IMR-90 (cell line): ENCODE results near the gene OR9A2. TPM values are rescaled to one million over a fixed set of nuclear protein-coding genes. Genes with fewer than 3 reads are reported as not detected.

Source experiments
- ATAC-seq: fragments of 200-7000 bp; cut with Tn5 transposase; 2 replicates; pipeline ENCODE4 v1.9.1; 2020; ENCODE audit warnings: low read depth, mild to moderate bottlenecking, moderate library complexity
- BruUV-seq: library from RNA; stranded (reverse); fragments of 400-500 nt; replicated peaks from 2 replicates; lab custom pipeline; 2021; lab: Mats Ljungman, UMichigan
- CTCF ChIA-PET: fragments of 300-600 bp; formaldehyde crosslinking; extraction: SDS; loops from one replicate; lab custom pipeline; 2021; ENCODE audit warnings: antibody characterized with exemption; lab: Yijun Ruan, JAX
- POLR2A ChIA-PET: fragments of 300-600 bp; sonication (Branson Sonifier 250); formaldehyde crosslinking; loops from one replicate; lab custom pipeline; 2022; ENCODE audit warnings: antibody characterized with exemption; ENCODE audit not compliant: unreplicated experiment; lab: Charles Lee
- DNase-seq: peaks from one replicate; pipeline ENCODE4 v3.0.0; 2013
- H2AFZ ChIP-seq: replicated peaks from 2 replicates; pipeline ENCODE3; 2013; ENCODE audit warnings: low read length, mild to moderate bottlenecking; ENCODE audit not compliant: poor library complexity
- H2AK5ac ChIP-seq: 2 replicates; pipeline ENCODE4 v1.6.1; 2013; ENCODE audit warnings: low read depth, low read length, inconsistent platforms
- H2AK9ac ChIP-seq: replicated peaks from 2 replicates; pipeline ENCODE3; 2013; ENCODE audit warnings: mild to moderate bottlenecking, low read depth, low read length, moderate library complexity; ENCODE audit not compliant: poor library complexity
- H2BK120ac ChIP-seq: 2 replicates; pipeline ENCODE4 v1.6.1; 2013; ENCODE audit warnings: low read depth, low read length, inconsistent platforms
- H2BK15ac ChIP-seq: 3 replicates; pipeline ENCODE4 v1.6.1; 2013; ENCODE audit warnings: low read depth, low read length, inconsistent platforms
- H2BK20ac ChIP-seq: 2 replicates; pipeline ENCODE4 v1.6.1; 2013; ENCODE audit warnings: low read depth, mild to moderate bottlenecking, inconsistent platforms, low read length, moderate library complexity
- H2BK5ac ChIP-seq: 2 replicates; pipeline ENCODE4 v1.6.1; 2013; ENCODE audit warnings: mild to moderate bottlenecking, low read depth, low read length, inconsistent platforms; ENCODE audit not compliant: poor library complexity, severe bottlenecking
- H3K14ac ChIP-seq: replicated peaks from 2 replicates; pipeline ENCODE4 v1.6.1; 2013; ENCODE audit warnings: low read depth, low read length, inconsistent platforms
- H3K18ac ChIP-seq: 2 replicates; pipeline ENCODE4 v1.6.1; 2013; ENCODE audit warnings: low read depth, low read length, control low read depth
- H3K23ac ChIP-seq: 2 replicates; pipeline ENCODE4 v1.6.1; 2013; ENCODE audit warnings: low read depth, low read length, inconsistent platforms
- H3K27ac ChIP-seq: 2 replicates; pipeline ENCODE4 v1.5.1; 2013; ENCODE audit warnings: mild to moderate bottlenecking, control low read depth, low read length; ENCODE audit not compliant: insufficient read depth
- H3K27me3 ChIP-seq: 2 replicates; pipeline ENCODE4 v1.6.1; 2013; ENCODE audit warnings: low read length; ENCODE audit not compliant: control insufficient read depth, insufficient read depth
- H3K36me3 ChIP-seq: 2 replicates; pipeline ENCODE4 v1.6.1; 2013; ENCODE audit warnings: low read length, mixed read lengths; ENCODE audit not compliant: control insufficient read depth, insufficient read depth
- H3K4ac ChIP-seq: 2 replicates; pipeline ENCODE4 v1.6.1; 2013; ENCODE audit warnings: low read depth, low read length, inconsistent platforms
- H3K4me1 ChIP-seq: 2 replicates; pipeline ENCODE4 v1.6.1; 2013; ENCODE audit warnings: low read length, mixed read lengths; ENCODE audit not compliant: control insufficient read depth, insufficient read depth
- H3K4me2 ChIP-seq: 2 replicates; pipeline ENCODE4 v1.6.1; 2013; ENCODE audit warnings: low read depth, mild to moderate bottlenecking, control low read depth, low read length, moderate library complexity
- H3K4me3 ChIP-seq: 2 replicates; pipeline ENCODE4 v1.5.1; 2013; ENCODE audit warnings: low read depth, mild to moderate bottlenecking, control low read depth, low read length, moderate library complexity; ENCODE audit not compliant: insufficient read depth
- H3K56ac ChIP-seq: 2 replicates; pipeline ENCODE4 v1.6.1; 2013; ENCODE audit warnings: low read length, inconsistent platforms; ENCODE audit not compliant: insufficient read depth; ENCODE audit errors: extremely low read depth
- H3K79me1 ChIP-seq, 2 experiments: 2 replicates each; pipeline ENCODE4 v1.6.1; 2013; ENCODE audit warnings: low read length in 2 of 2, inconsistent platforms in 1 of 2, low read depth in 1 of 2
- H3K9ac ChIP-seq: 2 replicates; pipeline ENCODE4 v1.6.1; 2013; ENCODE audit warnings: low read depth, low read length, control low read depth
- H3K9me1 ChIP-seq: 2 replicates; pipeline ENCODE4 v1.6.1; 2013; ENCODE audit warnings: low read length, inconsistent platforms; ENCODE audit not compliant: insufficient read depth
- H3K9me3 ChIP-seq: 2 replicates; pipeline ENCODE4 v1.6.1; 2013; ENCODE audit warnings: low read length; ENCODE audit not compliant: control insufficient read depth, insufficient read depth
- H4K20me1 ChIP-seq: 2 replicates; pipeline ENCODE4 v1.6.1; 2013; ENCODE audit warnings: low read length, inconsistent platforms; ENCODE audit not compliant: insufficient read depth
- H4K5ac ChIP-seq: 2 replicates; pipeline ENCODE4 v1.6.1; 2013; ENCODE audit warnings: mild to moderate bottlenecking, low read depth, low read length, control low read depth
- H4K8ac ChIP-seq, 2 experiments: 2 replicates each; pipeline ENCODE4 v1.6.1; 2013; ENCODE audit warnings: low read depth in 2 of 2, low read length in 2 of 2, control low read depth in 1 of 2, inconsistent platforms in 1 of 2
- H4K91ac ChIP-seq: 2 replicates; pipeline ENCODE4 v1.6.1; 2013; ENCODE audit warnings: low read depth, low read length, inconsistent platforms; ENCODE audit not compliant: insufficient read depth
- BHLHE40 ChIP-seq: fragments of 150-350 bp; IDR thresholded peaks from 2 replicates; pipeline ENCODE4 v1.6.1; 2016; ENCODE audit warnings: mild to moderate bottlenecking, low read depth, low read length
- CEBPB ChIP-seq: IDR thresholded peaks from 2 replicates; pipeline ENCODE4 v1.6.1; 2012; ENCODE audit warnings: low read depth, low read length, improper control_type of control experiment
- CHD1 ChIP-seq: IDR thresholded peaks from 2 replicates; pipeline ENCODE4 v1.6.1; 2012; ENCODE audit warnings: low read depth, low read length, improper control_type of control experiment
- ELK1 ChIP-seq: fragments of 150-350 bp; IDR thresholded peaks from 2 replicates; pipeline ENCODE4 v1.6.1; 2016; ENCODE audit warnings: low read depth, mild to moderate bottlenecking, low read length, moderate library complexity, borderline replicate concordance
- FOS ChIP-seq: fragments of 150-350 bp; IDR thresholded peaks from 2 replicates; pipeline ENCODE4 v1.6.1; 2016; ENCODE audit warnings: low read depth, low read length
- MAFK ChIP-seq: IDR thresholded peaks from 2 replicates; pipeline ENCODE4 v1.6.1; 2012; ENCODE audit warnings: low read depth, low read length, improper control_type of control experiment
- MAZ ChIP-seq: IDR thresholded peaks from 2 replicates; pipeline ENCODE4 v1.6.1; 2012; ENCODE audit warnings: low read depth, mild to moderate bottlenecking, low read length, improper control_type of control experiment, moderate library complexity, borderline replicate concordance
- NFE2L2 ChIP-seq: fragments of 150-350 bp; IDR thresholded peaks from 2 replicates; pipeline ENCODE4 v1.6.1; 2016; ENCODE audit warnings: low read depth, mild to moderate bottlenecking, low read length
- RAD21 ChIP-seq: IDR thresholded peaks from 2 replicates; pipeline ENCODE4 v1.6.1; 2012; ENCODE audit warnings: low read length, improper control_type of control experiment
- RFX5 ChIP-seq: IDR thresholded peaks from 2 replicates; pipeline ENCODE4 v1.8.0; 2012; ENCODE audit warnings: low read depth, mild to moderate bottlenecking, low read length, moderate library complexity
- SMC3 ChIP-seq: fragments of 150-350 bp; IDR thresholded peaks from 2 replicates; pipeline ENCODE4 v1.6.1; 2016; ENCODE audit warnings: low read depth, mild to moderate bottlenecking, antibody characterized with exemption, low read length, moderate library complexity
- WGBS, 2 experiments: methylation state at CpG; one replicate each; pipeline versions ENCODE4 v1.1.5 to v1.1.7; 2013; ENCODE audit warnings: missing lambda C conversion rate in 2 of 2; ENCODE audit not compliant: insufficient read length in 1 of 2; ENCODE audit errors: extremely low coverage in 2 of 2; 5-methylcytosine and 5-hydroxymethylcytosine counted together
- dilution Hi-C: fragments of 300-500 bp; cut with HindIII; formaldehyde crosslinking; loops from one replicate; pipeline ENCODE4 v1.14.3; 2018; ENCODE audit warnings: low sequenced_read_pairs; ENCODE audit not compliant: unreplicated experiment
- in situ Hi-C: fragments of 300-500 bp; cut with MboI; formaldehyde crosslinking; loops from 3 replicates; pipeline ENCODE4 v1.14.3; 2019; ENCODE audit warnings: low sequenced_read_pairs, inconsistent platforms, mixed read lengths
- intact Hi-C: fragments of 100-400 bp; cut with micrococcal nuclease; formaldehyde crosslinking; loops from 2 replicates; pipeline ENCODE4 v1.10.0; 2022
- polyA plus RNA-seq, 3 experiments: library from polyadenylated mRNA; depleted of rRNA; stranded (reverse); fragments of >200 nt; gene quantifications; 2 replicates each; pipeline ENCODE4 v1.2.3, GENCODE V29; 2012; ENCODE audit warnings: low replicate concordance in 1 of 3
- total RNA-seq: library from RNA; depleted of rRNA; stranded (reverse); fragments of >200 nt; gene quantifications from 2 replicates; pipeline ENCODE4 v1.2.3, GENCODE V29; 2012

The OR9A2 gene
- total and polyA plus RNA-seq, 2 of the 4 experiments (the other 2 are of a cell fraction), result not detected

- Histone ChIP-seq H3K23ac (no peak overlapping the region), H3K4ac (no peak overlapping the region), H3K56ac (no peak overlapping the region), H3K27ac (no peak overlapping the region), H2AK5ac (no peak overlapping the region), H3K79me1 (no peaks in the 10 kb centered on the region), H3K9ac (no peak overlapping the region), H3K4me1 (no peaks in the 10 kb centered on the region), H4K91ac (no peak overlapping the region), H3K4me2 (no peak overlapping the region), H3K9me3 (peaks cover 21% of the 10 kb centered on the region), H4K20me1 (no peaks in the 10 kb centered on the region), H2AK9ac (no peak overlapping the region), H3K27me3 (no peaks in the 10 kb centered on the region), H4K8ac (no peak overlapping the region), H2BK120ac (no peak overlapping the region), H3K9me1 (no peaks in the 10 kb centered on the region), H2BK5ac (no peak overlapping the region), H3K18ac (no peak overlapping the region), H4K5ac (no peak overlapping the region), H2BK15ac (no peak overlapping the region), H3K14ac (no peak overlapping the region), H3K36me3 (no peaks in the 10 kb centered on the region), H2BK20ac (no peak overlapping the region), H3K4me3 (no peak overlapping the region), H2AFZ (no peak overlapping the region)
- ChIA-PET CTCF (no interaction called here), POLR2A (no interaction called here)
- BruUV-seq, result no TSS peak
- ATAC-seq, result no peak
- no peak for TF ChIP-seq ELK1
- no peak for TF ChIP-seq CEBPB
- TF ChIP-seq RFX5, result no peak
- TF ChIP-seq FOS, result no peak
- no peak for TF ChIP-seq MAFK
- TF ChIP-seq MAZ, result no peak
- no peak for TF ChIP-seq BHLHE40
- TF ChIP-seq CHD1, result no peak
- no peak for TF ChIP-seq SMC3
- no peak for TF ChIP-seq NFE2L2
- no peak for TF ChIP-seq RAD21
- intact Hi-C loops, result no loop called here
- DNase-seq, result no peak
- dilution Hi-C loops, result no loop called here
- 80% methylated on average over 1 of the region's 3 CpGs; no CpG with 5 or more reads in 1 of the 2 experiments for WGBS, 2 experiments
- in situ Hi-C loops, result no loop called here
Measured at GRCh38 chr7:143063741-143064140, 36.8 kb upstream of the OR9A2 start.
